ENCODE data around the gene RNU6-7.
A peak's percentile ranks its signal among the peaks of the same experiment; 100 is the strongest.

Gene RNU6-7

DNA sequence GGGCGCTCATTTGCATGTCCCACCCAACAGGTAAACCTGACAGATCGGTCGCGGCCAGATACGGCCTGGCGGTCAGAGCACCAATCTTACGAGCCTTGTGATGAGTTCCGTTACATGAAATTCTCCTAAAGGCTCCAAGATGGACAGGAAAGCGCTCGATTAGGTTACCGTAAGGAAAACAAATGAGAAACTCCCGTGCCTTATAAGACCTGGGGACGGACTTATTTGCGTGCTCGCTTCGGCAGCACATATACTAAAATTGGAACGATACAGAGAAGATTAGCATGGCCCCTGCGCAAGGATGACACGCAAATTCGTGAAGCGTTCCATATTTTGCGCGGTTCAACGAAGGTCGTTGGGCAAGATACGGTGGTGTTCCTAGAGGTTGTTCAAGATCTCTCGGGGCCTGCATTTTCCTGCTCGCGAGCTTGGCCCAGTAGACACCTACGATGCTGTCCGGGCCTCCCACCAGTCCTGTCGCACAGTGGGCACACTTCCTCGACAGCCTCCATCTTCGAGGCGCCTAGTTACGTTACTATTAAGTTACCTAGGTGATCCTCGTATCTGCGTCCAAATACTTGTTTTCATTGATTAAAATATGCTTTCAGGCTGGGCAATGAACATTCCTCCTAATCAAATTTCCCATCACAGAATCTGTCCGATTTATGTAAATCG lies at the start of gene RNU6-7:
TSS of gene RNU6-7 (plus strand) at position 230 of the 675 bp plus-strand sequence.
- no peaks in the 10 kb centered on the region for H3K9me3 ChIP-seq (ENCODE audit: low read length)
- peak within 1 kb of the TSS; percentile 57 to 83 for H3K4me3 ChIP-seq (ENCODE audit: low read depth in 1 of 2, low read length in 2 of 2)
- H3K9ac ChIP-seq (ENCODE audit: low read length) = peak within 1 kb of the TSS; percentile 28
- H3K4me1 ChIP-seq (ENCODE audit: insufficient read depth, low read length) = peaks cover 10% of the 10 kb centered on the region
- H3K27ac ChIP-seq (ENCODE audit: low read depth, low read length) = peak within 1 kb of the TSS; percentile 87
- H3K36me3 ChIP-seq (ENCODE audit: insufficient read depth, low read length) = no peaks in the 10 kb centered on the region
- no peaks in the 10 kb centered on the region for H3K27me3 ChIP-seq (ENCODE audit: control insufficient read depth in 1 of 2, insufficient read depth in 2 of 2, low read length in 2 of 2)

DNA sequence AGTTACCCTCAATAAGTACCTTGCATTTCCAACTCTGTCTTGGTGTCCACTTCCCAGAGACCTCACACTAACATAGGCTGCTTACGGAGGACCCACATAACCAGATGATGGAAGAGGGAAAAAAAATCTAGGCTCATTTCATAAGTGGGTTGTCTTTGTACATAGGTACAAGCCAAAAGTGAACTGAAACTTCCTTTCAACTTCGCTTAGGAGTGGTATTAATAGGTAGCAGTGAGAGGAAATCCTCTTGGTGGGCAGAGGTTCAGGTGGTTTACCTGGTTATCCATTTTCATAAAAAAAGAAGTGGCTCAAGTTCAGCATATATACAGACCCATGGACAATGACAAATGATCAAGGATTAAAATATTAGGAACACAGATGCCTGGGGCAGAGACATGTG lies 35.8 kb upstream of the RNU6-7 start:
- Histone ChIP-seq H3K4me1 (ENCODE audit: insufficient read depth, low read length) (no peaks in the 10 kb centered on the region), H3K27me3 (ENCODE audit: control insufficient read depth in 1 of 2, insufficient read depth in 2 of 2, low read length in 2 of 2) (no peaks in the 10 kb centered on the region), H3K9me3 (ENCODE audit: low read length) (no peaks in the 10 kb centered on the region)

DNA sequence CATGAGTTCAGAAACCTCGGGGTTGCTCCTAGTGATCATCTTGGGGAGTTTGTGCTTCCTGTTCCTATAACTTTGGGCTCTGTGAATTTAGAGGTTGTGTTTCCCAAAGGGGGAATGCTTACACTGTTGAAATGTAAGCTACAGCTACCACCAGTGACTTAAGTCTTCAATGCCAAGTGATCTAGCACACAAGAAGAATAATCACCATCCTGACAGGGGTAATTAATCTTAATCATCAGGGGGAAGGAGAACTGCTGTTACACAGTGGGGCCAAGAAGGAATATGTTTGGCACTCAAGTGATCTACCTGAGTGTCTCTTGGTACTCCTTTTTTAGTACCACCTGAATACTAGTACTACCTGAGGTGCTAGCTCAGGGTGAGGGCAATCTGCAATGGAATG lies 34.9 kb upstream of the RNU6-7 start:
- H3K9ac ChIP-seq (ENCODE audit: low read length) = no peak overlapping the region
- H3K27me3 ChIP-seq (ENCODE audit: control insufficient read depth in 1 of 2, insufficient read depth in 2 of 2, low read length in 2 of 2) = no peaks in the 10 kb centered on the region

More for the DNA sequence above, 35.8 kb upstream of the RNU6-7 start:
- no peak overlapping the region for H3K4me3 ChIP-seq (ENCODE audit: low read depth in 1 of 2, low read length in 2 of 2)
- H3K9ac ChIP-seq (ENCODE audit: low read length) = no peak overlapping the region
- no peaks in the 10 kb centered on the region for H3K36me3 ChIP-seq (ENCODE audit: insufficient read depth, low read length)
- H3K27ac ChIP-seq (ENCODE audit: low read depth, low read length) = no peak overlapping the region

DNA sequence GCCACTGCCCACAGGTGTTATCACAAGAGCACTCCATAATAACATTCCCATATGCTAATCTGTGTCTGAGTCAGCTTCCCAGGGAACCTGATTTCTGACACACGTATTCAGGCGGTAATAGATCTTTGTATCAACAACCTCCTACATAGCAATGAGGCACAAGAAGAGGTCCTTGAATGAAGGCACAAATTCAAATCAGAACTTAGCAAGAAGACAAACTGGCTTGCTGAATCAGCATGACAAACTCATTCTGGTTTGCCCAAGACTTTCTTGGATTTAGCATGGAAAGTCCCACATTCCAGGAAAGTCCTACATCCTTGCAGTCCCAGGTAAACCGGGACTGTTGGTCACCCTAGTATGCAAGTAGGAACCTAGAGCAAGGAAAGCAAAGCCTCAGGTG lies 33.9 kb upstream of the RNU6-7 start:
- Histone ChIP-seq H3K9me3 (ENCODE audit: low read length) (no peaks in the 10 kb centered on the region), H3K4me3 (ENCODE audit: low read depth in 1 of 2, low read length in 2 of 2) (no peak overlapping the region), H3K4me1 (ENCODE audit: insufficient read depth, low read length) (no peaks in the 10 kb centered on the region), H3K27ac (ENCODE audit: low read depth, low read length) (no peak overlapping the region), H3K36me3 (ENCODE audit: insufficient read depth, low read length) (no peaks in the 10 kb centered on the region), H3K9ac (ENCODE audit: low read length) (no peak overlapping the region), H3K27me3 (ENCODE audit: control insufficient read depth in 1 of 2, insufficient read depth in 2 of 2, low read length in 2 of 2) (no peaks in the 10 kb centered on the region)

More for the DNA sequence above, 34.9 kb upstream of the RNU6-7 start:
- Histone ChIP-seq H3K4me1 (ENCODE audit: insufficient read depth, low read length) (no peaks in the 10 kb centered on the region), H3K9me3 (ENCODE audit: low read length) (no peaks in the 10 kb centered on the region), H3K27ac (ENCODE audit: low read depth, low read length) (no peak overlapping the region), H3K4me3 (ENCODE audit: low read depth in 1 of 2, low read length in 2 of 2) (no peak overlapping the region), H3K36me3 (ENCODE audit: insufficient read depth, low read length) (no peaks in the 10 kb centered on the region)

DNA sequence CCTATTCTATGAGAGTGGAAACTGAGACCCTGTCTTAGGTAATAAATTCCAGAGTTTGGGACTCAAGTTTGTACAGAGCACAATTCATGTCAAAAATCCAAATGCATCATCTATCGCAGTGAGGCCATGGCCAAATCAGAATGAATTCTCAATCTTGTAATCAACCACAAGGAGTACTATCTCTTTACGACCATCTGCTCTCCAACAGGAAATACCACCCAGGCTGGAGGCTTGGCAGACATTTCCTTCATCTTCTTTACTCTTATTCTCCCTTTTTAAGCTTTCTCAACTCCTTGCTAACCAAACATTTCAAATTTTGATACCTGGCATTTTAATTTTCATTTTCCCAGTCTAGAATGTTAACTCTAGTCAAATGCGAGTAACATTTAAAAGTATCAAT lies 32.7 kb upstream of the RNU6-7 start:
- H3K27me3 ChIP-seq (ENCODE audit: control insufficient read depth in 1 of 2, insufficient read depth in 2 of 2, low read length in 2 of 2) = no peaks in the 10 kb centered on the region
- H3K27ac ChIP-seq (ENCODE audit: low read depth, low read length) = no peak overlapping the region
- no peak overlapping the region for H3K4me3 ChIP-seq (ENCODE audit: low read depth in 1 of 2, low read length in 2 of 2)
- H3K36me3 ChIP-seq (ENCODE audit: insufficient read depth, low read length) = no peaks in the 10 kb centered on the region
- H3K4me1 ChIP-seq (ENCODE audit: insufficient read depth, low read length) = no peaks in the 10 kb centered on the region
- H3K9ac ChIP-seq (ENCODE audit: low read length) = no peak overlapping the region
- H3K9me3 ChIP-seq (ENCODE audit: low read length) = no peaks in the 10 kb centered on the region

DNA sequence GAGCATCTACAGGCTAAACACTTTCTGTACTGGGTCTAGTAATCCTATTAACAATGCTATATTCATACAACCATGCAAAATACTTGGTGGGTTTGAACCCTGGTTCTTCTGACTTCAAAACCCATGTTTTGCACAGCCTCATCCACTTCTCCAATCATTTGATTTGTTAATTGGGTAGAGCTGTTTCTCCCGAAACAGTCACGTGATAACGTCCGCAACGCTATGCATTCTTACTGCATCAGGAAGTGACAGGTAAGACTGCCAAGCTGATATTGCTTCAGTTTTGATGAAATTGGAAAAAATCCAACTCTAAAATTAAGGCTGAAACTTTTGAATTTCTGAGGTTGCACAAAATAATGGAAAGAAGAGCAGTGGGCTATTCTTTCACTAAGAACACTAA lies 30.4 kb upstream of the RNU6-7 start:
- H3K4me3 ChIP-seq (ENCODE audit: low read depth in 1 of 2, low read length in 2 of 2) = no peak overlapping the region
- H3K4me1 ChIP-seq (ENCODE audit: insufficient read depth, low read length) = no peaks in the 10 kb centered on the region
- H3K36me3 ChIP-seq (ENCODE audit: insufficient read depth, low read length) = no peaks in the 10 kb centered on the region
- H3K9me3 ChIP-seq (ENCODE audit: low read length) = no peaks in the 10 kb centered on the region
- no peaks in the 10 kb centered on the region for H3K27me3 ChIP-seq (ENCODE audit: control insufficient read depth in 1 of 2, insufficient read depth in 2 of 2, low read length in 2 of 2)
- no peak overlapping the region for H3K9ac ChIP-seq (ENCODE audit: low read length)
- no peak overlapping the region for H3K27ac ChIP-seq (ENCODE audit: low read depth, low read length)

DNA sequence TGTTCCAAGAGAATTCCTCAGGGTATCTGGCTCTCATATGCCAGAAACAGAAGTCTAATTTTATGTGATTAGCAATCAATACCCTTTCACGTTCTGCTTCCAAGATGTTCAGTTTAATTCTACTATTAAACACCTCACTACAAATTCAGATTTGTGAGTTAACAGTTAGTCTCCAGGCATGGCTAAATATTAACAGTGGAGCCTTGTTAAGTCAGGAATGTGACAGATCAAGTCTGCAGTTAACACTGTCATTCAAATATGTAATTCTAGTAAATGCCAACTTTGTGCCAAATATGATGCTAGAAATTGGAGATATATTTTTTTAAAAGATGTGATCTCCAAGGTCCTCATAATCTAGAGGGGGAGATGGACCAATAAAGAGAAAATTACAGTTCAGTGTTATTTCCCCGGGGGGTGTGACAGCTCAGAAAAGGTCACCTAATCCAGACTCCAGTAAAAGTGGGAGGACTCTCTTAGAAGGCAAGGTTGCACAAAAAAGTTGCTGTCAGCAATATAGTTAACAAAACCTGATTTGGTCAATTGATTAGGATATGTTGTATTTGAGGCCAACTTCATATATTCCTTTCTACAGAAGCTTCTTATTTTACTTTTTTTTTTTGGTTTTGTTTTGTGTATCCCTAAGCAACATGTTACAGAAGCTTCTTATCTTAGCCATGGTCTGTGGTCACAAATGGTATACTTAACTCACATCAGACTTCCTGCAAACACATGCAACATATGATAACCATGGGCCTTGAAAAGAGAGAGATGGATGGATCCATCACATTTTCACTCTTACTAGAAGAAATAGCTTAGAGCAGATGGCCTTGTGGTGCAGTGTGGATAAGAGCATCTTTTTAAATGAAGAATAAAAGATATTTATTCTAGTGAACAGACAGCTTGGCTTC lies 18.4 kb upstream of the RNU6-7 start:
- no peak overlapping the region for H3K9ac ChIP-seq (ENCODE audit: low read length)
- no peak overlapping the region for H3K4me3 ChIP-seq (ENCODE audit: low read depth in 1 of 2, low read length in 2 of 2)
- no peaks in the 10 kb centered on the region for H3K4me1 ChIP-seq (ENCODE audit: insufficient read depth, low read length)
- no peak overlapping the region for H3K27ac ChIP-seq (ENCODE audit: low read depth, low read length)
- H3K36me3 ChIP-seq (ENCODE audit: insufficient read depth, low read length) = no peaks in the 10 kb centered on the region
- peaks cover 4% of the 10 kb centered on the region for H3K9me3 ChIP-seq (ENCODE audit: low read length)
- H3K27me3 ChIP-seq (ENCODE audit: control insufficient read depth in 1 of 2, insufficient read depth in 2 of 2, low read length in 2 of 2) = no peaks in the 10 kb centered on the region

DNA sequence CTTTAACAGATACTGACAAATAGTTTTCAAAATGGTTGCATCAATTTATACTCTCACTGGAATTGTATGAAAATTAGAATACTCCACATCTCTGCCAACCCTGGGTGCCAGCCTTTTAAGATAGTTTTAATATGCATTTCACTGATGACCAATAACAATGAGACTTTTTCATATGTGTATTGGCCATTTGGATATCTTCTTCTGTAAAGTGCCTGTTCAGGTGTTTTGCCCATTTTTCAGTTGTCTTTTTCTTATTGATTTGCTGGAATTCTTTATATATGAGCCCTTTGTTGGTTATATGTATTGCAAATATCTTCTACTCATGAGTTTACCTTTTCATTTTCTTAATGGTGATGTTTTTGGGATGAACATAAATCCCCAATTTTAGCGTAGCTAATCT lies 16.7 kb upstream of the RNU6-7 start:
- Histone ChIP-seq H3K4me1 (ENCODE audit: insufficient read depth, low read length) (no peaks in the 10 kb centered on the region), H3K9me3 (ENCODE audit: low read length) (peaks cover 4% of the 10 kb centered on the region), H3K27ac (ENCODE audit: low read depth, low read length) (no peak overlapping the region), H3K36me3 (ENCODE audit: insufficient read depth, low read length) (no peaks in the 10 kb centered on the region), H3K27me3 (ENCODE audit: control insufficient read depth in 1 of 2, insufficient read depth in 2 of 2, low read length in 2 of 2) (no peaks in the 10 kb centered on the region), H3K4me3 (ENCODE audit: low read depth in 1 of 2, low read length in 2 of 2) (no peak overlapping the region), H3K9ac (ENCODE audit: low read length) (no peak overlapping the region)

DNA sequence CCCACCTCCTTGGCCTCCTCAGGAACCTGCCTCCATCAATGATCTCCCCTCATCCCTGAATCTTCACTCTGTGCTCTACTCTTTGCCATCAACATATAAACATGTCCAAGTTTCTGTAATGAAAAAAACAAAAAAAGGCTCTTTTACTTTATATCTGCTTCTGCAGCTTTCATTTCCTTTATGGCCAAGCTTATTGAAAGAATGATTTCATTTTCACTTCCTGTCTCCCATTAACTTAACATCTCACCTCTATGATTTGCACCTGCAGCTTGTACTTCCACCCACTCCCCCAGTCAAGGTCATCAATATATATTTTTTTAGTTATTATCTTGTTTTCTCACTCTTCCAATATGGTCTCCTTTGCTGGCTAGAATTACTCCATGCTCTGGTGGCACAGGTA lies 15.6 kb upstream of the RNU6-7 start:
- no peaks in the 10 kb centered on the region for H3K36me3 ChIP-seq (ENCODE audit: insufficient read depth, low read length)
- peaks cover 4% of the 10 kb centered on the region for H3K9me3 ChIP-seq (ENCODE audit: low read length)
- H3K9ac ChIP-seq (ENCODE audit: low read length) = no peak overlapping the region
- H3K4me1 ChIP-seq (ENCODE audit: insufficient read depth, low read length) = no peaks in the 10 kb centered on the region
- H3K27ac ChIP-seq (ENCODE audit: low read depth, low read length) = no peak overlapping the region
- H3K4me3 ChIP-seq (ENCODE audit: low read depth in 1 of 2, low read length in 2 of 2) = no peak overlapping the region
- H3K27me3 ChIP-seq (ENCODE audit: control insufficient read depth in 1 of 2, insufficient read depth in 2 of 2, low read length in 2 of 2) = no peaks in the 10 kb centered on the region

DNA sequence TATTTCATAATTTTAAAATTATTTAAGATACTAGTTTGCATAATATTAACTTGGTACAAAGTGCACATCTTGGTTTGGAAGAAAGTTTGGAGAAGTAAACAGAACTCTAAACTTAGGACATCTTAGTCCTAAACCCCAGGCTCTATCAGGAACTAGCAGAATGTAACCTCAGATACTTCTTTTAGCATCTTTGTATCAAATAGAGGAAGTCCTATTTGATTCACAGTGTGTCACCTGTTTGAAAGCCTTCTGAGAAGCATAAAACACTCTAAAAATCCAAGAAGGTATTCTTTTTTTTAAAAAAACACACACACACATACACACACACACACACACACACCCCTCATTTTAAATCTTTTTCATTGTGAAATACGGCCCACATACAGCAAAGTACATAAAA lies 12.0 kb upstream of the RNU6-7 start:
- Histone ChIP-seq H3K9ac (ENCODE audit: low read length) (no peak overlapping the region), H3K27me3 (ENCODE audit: control insufficient read depth in 1 of 2, insufficient read depth in 2 of 2, low read length in 2 of 2) (no peaks in the 10 kb centered on the region), H3K27ac (ENCODE audit: low read depth, low read length) (no peak overlapping the region), H3K36me3 (ENCODE audit: insufficient read depth, low read length) (no peaks in the 10 kb centered on the region), H3K4me1 (ENCODE audit: insufficient read depth, low read length) (no peaks in the 10 kb centered on the region), H3K9me3 (ENCODE audit: low read length) (peaks cover 4% of the 10 kb centered on the region), H3K4me3 (ENCODE audit: low read depth in 1 of 2, low read length in 2 of 2) (no peak overlapping the region)

DNA sequence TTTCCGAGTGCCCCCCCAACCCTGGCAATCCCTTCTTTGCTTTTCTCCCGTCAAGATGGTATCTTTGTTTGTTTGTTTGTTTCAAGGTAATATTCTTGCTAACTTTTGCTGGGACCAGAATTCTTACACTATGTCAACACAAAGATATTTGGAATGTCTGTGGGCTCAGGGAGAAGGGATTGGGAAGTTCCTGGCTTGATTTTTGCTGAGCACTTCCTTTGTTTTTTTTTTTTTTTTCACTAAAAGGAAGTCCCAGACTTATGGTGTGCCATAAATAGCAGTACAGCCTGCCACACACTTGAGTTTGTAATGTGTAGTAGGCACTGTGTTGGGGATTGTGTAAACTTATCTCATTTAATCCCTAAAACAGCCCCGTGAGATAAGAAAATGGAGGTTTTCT lies 11.2 kb upstream of the RNU6-7 start:
- Histone ChIP-seq H3K36me3 (ENCODE audit: insufficient read depth, low read length) (no peaks in the 10 kb centered on the region), H3K9me3 (ENCODE audit: low read length) (no peaks in the 10 kb centered on the region), H3K27ac (ENCODE audit: low read depth, low read length) (no peak overlapping the region), H3K27me3 (ENCODE audit: control insufficient read depth in 1 of 2, insufficient read depth in 2 of 2, low read length in 2 of 2) (no peaks in the 10 kb centered on the region), H3K4me3 (ENCODE audit: low read depth in 1 of 2, low read length in 2 of 2) (no peak overlapping the region), H3K9ac (ENCODE audit: low read length) (no peak overlapping the region), H3K4me1 (ENCODE audit: insufficient read depth, low read length) (no peaks in the 10 kb centered on the region)

All from muscle layer of colon (tissue), 2 donors.